HuH-7.5 (cell line): ENCODE results near the gene CMPK1.
"Not testable (repeated sequence)": the region's sequence is repeated elsewhere in the genome, so short reads cannot be mapped to it uniquely, and the experiment has no call there.

Experiments
- DNase-seq: peaks from one replicate; pipeline ENCODE4 v3.0.0; 2011; ENCODE audit warnings: low spot score

CMPK1 gene

GRCh38 chr1:47333578-47333921 is at the start of gene CMPK1:
Gene CMPK1 (plus strand): TSS chr1:47333790. CDS start chr1:47333946, 156 bp downstream.
- peak; percentile 59 for DNase-seq

- DNase-seq: not testable (repeated sequence)
Measured at GRCh38 chr1:47288116-47288515, 45.5 kb upstream of the CMPK1 start.

- not testable (repeated sequence) for DNase-seq
Measured at GRCh38 chr1:47294863-47295262, 38.7 kb upstream of the CMPK1 start.

GRCh38 chr1:47295579-47295978 is 38.0 kb upstream of the CMPK1 start:
- DNase-seq: no peak

- DNase-seq: no peak
Measured at GRCh38 chr1:47298025-47298699, 35.4 kb upstream of the CMPK1 start.

GRCh38 chr1:47302472-47302871 is 31.1 kb upstream of the CMPK1 start:
- DNase-seq: no peak

GRCh38 chr1:47309427-47309826 is 24.2 kb upstream of the CMPK1 start:
- no peak for DNase-seq

- peak; percentile 86 for DNase-seq
Measured at GRCh38 chr1:47313915-47314664, 19.5 kb upstream of the CMPK1 start, which contains the start of gene STIL. Gene STIL (minus strand): TSS chr1:47314147. CDS start chr1:47310319, 3,828 bp downstream.

GRCh38 chr1:47317841-47318240 is 15.7 kb upstream of the CMPK1 start:
- no peak for DNase-seq

- DNase-seq: not testable (repeated sequence)
Measured at GRCh38 chr1:47319968-47320367, 13.6 kb upstream of the CMPK1 start.

- DNase-seq: no peak
Measured at GRCh38 chr1:47323599-47324031, 10.0 kb upstream of the CMPK1 start.

GRCh38 chr1:47324682-47325081 is 8.9 kb upstream of the CMPK1 start:
- no peak for DNase-seq

GRCh38 chr1:47325528-47325927 is 8.1 kb upstream of the CMPK1 start:
- DNase-seq: no peak

GRCh38 chr1:47326271-47326670 is 7.3 kb upstream of the CMPK1 start:
- no peak for DNase-seq

- DNase-seq: no peak
Measured at GRCh38 chr1:47328992-47329391, 4.6 kb upstream of the CMPK1 start.

GRCh38 chr1:47330212-47330611 is 3.4 kb upstream of the CMPK1 start:
- no peak for DNase-seq

- DNase-seq: no peak
Measured at GRCh38 chr1:47331875-47332274, 1.7 kb upstream of the CMPK1 start.

- DNase-seq: no peak
Measured at GRCh38 chr1:47332779-47333577, 612 bp upstream of the CMPK1 start.

- DNase-seq: peak; percentile 93
Measured at GRCh38 chr1:47333922-47334764, 553 bp downstream of the CMPK1 start.

- DNase-seq: no peak
Measured at GRCh38 chr1:47334765-47335435, 1.3 kb downstream of the CMPK1 start.

- no peak for DNase-seq
Measured at GRCh38 chr1:47337350-47337749, 3.8 kb downstream of the CMPK1 start.
